HG03103 (cell line): ENCODE measurements around the gene ATP2C2.
"Not testable (repeated sequence)": the region's sequence is repeated elsewhere in the genome, so short reads cannot be mapped to it uniquely, and the experiment has no call there.

Experiments
- ATAC-seq: cut with Tn5 transposase; IDR thresholded peaks from one replicate; pipeline ENCODE4 v1.9.1; 2021; ENCODE audit warnings: low read depth; ENCODE audit not compliant: unreplicated experiment

The ATP2C2 gene

GRCh38 chr16:84368308-84368996 lies at the start of gene ATP2C2:
Gene ATP2C2, plus strand, starts transcription at chr16:84368538. Its CDS starts 78 bp downstream, at chr16:84368616.
- no peak for ATAC-seq

GRCh38 chr16:84319146-84319760 lies 49.1 kb upstream of the ATP2C2 start:
- no peak for ATAC-seq

DNA sequence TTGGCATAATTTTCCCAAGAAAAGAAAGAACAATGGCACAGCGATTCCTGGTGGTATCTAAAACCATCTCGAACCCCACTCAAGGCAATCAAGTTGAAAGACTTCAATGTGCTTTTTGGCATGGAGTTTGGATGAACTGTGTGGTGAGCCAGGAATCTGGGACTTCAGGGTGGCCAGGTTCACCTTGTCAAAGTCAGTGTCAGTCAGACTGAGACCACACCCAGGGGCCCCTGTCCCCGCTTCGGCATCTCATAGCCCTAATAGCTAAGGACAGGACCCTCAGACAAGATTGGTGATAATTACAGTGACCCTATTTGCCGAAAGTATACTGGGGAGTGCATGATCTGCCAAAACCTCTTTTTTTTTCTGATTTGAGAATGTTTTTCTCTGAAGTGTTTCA lies 47.8 kb upstream of the ATP2C2 start:
- ATAC-seq, result no peak

GRCh38 chr16:84321932-84322331 lies 46.4 kb upstream of the ATP2C2 start:
- ATAC-seq, result no peak

DNA sequence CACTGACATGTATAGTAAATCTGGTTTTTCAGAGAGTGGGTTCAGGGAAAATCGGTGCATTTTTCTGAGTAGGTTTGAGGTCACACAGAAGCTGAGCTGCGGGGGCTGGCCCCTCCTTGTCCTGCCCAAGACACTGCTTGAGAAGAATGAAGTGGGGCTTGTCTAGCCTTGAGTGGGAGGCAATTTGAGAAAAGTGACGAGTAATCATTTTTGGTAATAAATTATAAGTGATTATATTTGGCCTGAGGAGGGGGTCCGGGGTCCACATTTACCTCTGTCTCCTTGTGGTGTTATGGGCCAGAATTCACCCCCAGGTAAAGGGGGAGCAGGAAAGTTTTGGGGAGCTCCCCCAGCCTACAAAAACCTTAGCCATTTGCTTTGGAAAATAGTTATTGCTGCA lies 45.6 kb upstream of the ATP2C2 start:
- ATAC-seq, result no peak

DNA sequence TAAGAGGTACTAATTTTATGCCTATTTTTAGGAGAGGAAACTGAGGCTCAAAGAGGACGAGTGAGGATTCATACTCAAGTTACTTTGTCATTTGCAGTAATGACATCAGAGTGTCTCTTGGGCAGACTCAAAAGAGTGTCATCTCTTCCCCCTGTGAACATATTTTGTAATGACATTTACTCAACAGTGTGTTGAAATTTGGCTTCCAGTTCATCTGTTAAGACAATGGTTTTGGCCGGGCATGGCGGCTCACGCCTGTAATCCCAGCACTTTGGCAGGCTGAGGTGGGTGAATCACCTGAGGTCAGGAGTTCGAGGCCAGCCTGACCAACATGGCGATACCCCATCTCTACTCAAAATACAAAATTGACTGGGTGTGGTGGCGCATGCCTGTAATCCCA lies 44.7 kb upstream of the ATP2C2 start:
- ATAC-seq, result no peak

GRCh38 chr16:84324434-84325262 lies 43.7 kb upstream of the ATP2C2 start:
- no peak for ATAC-seq

GRCh38 chr16:84326545-84326944 lies 41.8 kb upstream of the ATP2C2 start:
- ATAC-seq, result no peak

DNA sequence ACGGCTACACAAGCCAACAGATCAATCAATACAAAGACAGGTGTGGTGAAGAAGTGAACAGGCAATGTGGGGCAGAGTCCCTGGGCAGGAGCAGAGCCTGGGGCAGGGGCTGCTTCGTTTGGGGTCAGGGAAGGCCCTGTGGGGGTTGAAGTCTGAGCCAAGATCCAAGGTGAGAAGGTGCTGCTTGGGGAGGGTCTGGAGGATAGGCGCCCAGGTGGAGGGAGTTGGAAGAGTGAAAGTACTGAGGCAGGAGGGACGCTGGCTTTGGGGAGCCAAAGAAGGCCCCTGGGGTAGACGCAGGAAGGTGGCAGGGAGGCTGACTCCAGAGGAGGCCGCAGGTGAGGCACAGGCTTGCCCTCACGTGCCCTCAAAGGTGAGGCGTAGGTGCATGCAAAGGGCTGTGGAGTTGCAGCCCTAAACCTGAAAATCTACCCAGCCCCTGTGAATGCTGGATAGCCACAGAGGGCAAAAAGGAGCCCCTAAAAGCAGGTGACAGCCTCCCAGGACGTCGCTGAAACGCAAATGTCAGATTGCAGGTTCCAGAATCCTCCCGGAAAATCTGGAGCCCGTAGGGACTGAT lies 40.3 kb upstream of the ATP2C2 start:
- ATAC-seq, result no peak

DNA sequence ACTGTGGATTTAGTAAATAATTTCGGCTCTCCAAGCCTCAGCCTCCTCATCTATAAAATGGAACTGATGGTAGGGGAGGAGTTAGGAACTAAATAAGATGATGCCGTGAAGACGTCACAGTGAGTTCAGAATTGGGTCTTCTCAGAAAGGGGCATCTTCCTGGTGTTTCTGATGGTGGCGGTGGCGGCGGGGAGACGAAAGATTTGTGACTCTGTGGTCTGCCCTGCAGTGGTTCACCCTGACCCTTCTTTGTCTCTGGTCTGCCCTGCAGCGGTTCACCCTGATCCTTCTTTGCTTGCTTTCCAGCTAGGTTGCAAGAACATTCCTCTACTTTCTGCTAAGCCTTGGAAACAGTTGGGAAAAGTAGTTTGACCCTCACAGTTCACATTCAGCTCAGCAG lies 39.3 kb upstream of the ATP2C2 start:
- no peak for ATAC-seq

GRCh38 chr16:84329843-84330684 lies 38.3 kb upstream of the ATP2C2 start:
- no peak for ATAC-seq

DNA sequence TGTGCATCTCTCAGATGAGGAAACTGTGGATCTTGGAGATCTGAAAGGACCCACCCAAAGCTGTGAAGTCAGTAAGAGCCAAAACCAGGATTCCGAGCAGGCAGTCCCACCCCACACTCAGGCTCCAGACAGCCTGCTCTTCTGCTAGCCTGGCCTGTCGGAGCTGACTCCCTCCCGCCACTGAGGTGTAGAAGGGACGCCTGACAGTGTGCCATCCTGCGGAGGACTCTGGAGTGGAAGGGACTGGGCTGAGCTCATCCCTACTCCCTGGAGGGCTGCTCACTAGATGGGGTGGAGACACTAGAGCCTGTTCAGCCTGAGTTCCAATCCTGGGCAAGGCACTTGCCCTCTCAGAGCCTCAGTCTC lies 37.7 kb upstream of the ATP2C2 start:
- no peak for ATAC-seq

- no peak for ATAC-seq
These were observed 36.1 kb upstream of the ATP2C2 start for GRCh38 chr16:84331998-84332780.

GRCh38 chr16:84332975-84333684 lies 35.2 kb upstream of the ATP2C2 start:
- no peak for ATAC-seq

GRCh38 chr16:84334058-84334457 lies 34.3 kb upstream of the ATP2C2 start:
- ATAC-seq, result no peak

GRCh38 chr16:84334482-84334881 lies 33.9 kb upstream of the ATP2C2 start:
- no peak for ATAC-seq

DNA sequence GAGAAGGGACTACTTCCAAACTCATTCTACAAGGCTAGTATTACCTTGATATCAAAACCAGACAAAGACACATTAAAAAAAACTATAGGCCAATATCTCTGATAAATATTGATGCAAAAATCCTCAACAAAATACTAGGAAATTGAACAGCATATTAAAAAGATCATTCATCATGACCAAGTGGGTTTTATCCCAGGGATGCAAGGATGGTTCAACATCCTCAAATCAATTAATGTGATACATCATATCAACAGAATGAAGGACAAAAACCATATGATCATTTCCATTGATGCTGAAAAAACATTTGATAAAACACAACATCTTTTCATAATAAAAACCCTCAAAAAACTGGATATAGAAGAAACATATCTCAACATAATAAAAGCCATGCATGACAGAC lies 31.1 kb upstream of the ATP2C2 start:
- ATAC-seq, result not testable (repeated sequence)

DNA sequence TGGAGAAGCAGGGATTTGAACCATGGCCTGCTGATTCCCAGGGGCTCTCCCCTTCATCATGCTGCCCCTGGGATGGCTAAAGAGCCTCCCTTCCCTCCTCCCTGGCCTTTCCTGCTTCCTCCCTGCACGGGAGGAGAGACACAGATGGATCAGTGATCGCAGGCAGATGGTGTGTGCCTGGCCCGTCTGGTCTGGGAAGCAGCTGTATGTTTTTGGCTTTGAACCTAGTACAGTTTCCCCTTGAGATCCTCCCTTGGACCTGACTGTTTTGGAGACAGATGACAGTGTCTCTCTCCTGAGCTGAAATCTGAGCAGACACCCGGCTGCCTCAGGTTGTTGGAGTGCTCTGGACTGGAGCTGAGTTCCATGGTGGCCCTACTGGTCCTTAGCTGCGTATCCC lies 29.0 kb upstream of the ATP2C2 start:
- ATAC-seq, result no peak

DNA sequence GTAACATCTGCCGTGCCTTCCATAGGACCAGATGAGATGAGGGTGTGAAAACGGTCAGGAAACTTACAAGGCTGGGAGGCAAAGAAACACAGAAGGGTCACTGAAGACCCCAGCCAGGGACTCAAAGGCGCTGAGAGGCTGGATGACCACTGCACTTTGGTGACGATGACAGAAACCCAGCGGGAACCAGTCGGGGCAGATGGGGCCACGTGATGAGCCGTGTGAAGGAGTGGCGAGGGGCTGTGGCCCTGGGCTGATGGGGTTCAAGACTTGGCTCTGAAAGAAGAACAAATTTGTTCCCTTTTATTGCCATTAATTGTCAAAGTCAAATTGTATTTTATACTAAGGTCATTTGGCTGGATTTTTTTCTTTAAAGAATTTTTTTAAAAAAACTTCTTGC lies 28.6 kb upstream of the ATP2C2 start:
- no peak for ATAC-seq
